K562 (cell line): ENCODE results near the gene RALY. TPM values are rescaled to one million over a fixed set of nuclear protein-coding genes. Genes with fewer than 3 reads are reported as not detected.

ENCODE experiments used
- ATAC-seq: fragments of 200-7000 bp; cut with Tn5 transposase; 3 replicates; pipeline ENCODE4 v1.9.1; 2020; ENCODE audit warnings: moderate library complexity
- BruUV-seq: library from RNA; stranded (reverse); fragments of 400-500 nt; replicated peaks from 2 replicates; lab custom pipeline; 2021; lab: Mats Ljungman, UMichigan
- CTCF ChIA-PET: fragments of 300-600 bp; formaldehyde crosslinking; extraction: SDS; loops from one replicate; lab custom pipeline; 2021; ENCODE audit warnings: low intra/inter-chr PET ratio; lab: Yijun Ruan, JAX
- POLR2A ChIA-PET: fragments of 300-600, 350-650 bp; sonication (Branson Sonifier 250); formaldehyde crosslinking; extraction: SDS; loops from one replicate; lab custom pipeline; 2021; ENCODE audit warnings: antibody characterized with exemption, inconsistent platforms; lab: Yijun Ruan, JAX
- DNase-seq, 4 experiments: peaks; one replicate each; pipeline versions ENCODE4 v3.0.0 to v3.0.0-alpha.2; 2011 to 2018; ENCODE audit warnings: low spot score in 3 of 4, mixed read lengths in 3 of 4; ENCODE audit errors: extremely low read depth in 1 of 4
- FAIRE-seq: peaks from 2 replicates; lab custom pipeline; 2011; peaks lifted over from hg19 to GRCh38; lab: Jason Lieb, UNC
- H2AFZ ChIP-seq: 2 replicates; pipeline ENCODE4 v1.6.0; 2011; ENCODE audit warnings: low read depth, low read length, control low read depth, inconsistent platforms
- H3K27ac ChIP-seq: fragments of 200-600 bp; 3 replicates; pipeline ENCODE4 v1.8.0; 2011; ENCODE audit warnings: low read depth, mild to moderate bottlenecking, control low read depth, inconsistent platforms, low read length, moderate library complexity, mixed read lengths; ENCODE audit errors: extremely low read depth
- H3K27me3 ChIP-seq, 2 experiments: fragments of 300-600 bp in 1 of 2; 2 replicates in 1 of 2; 3 replicates in 1 of 2; pipeline versions ENCODE4 v1.6.0 to v1.8.0; 2011; ENCODE audit warnings: inconsistent platforms in 2 of 2, low read length in 2 of 2, mild to moderate bottlenecking in 1 of 2, mixed read lengths in 1 of 2, moderate library complexity in 1 of 2; ENCODE audit not compliant: control insufficient read depth in 2 of 2, insufficient read depth in 2 of 2
- H3K36me3 ChIP-seq: fragments of 300-600 bp; 3 replicates; pipeline ENCODE4 v1.8.0; 2011; ENCODE audit warnings: mild to moderate bottlenecking, low read length, inconsistent platforms; ENCODE audit not compliant: control insufficient read depth, insufficient read depth
- H3K4me1 ChIP-seq, 2 experiments: fragments of 200-600 bp in 1 of 2; replicated peaks in 1 of 2; 2 replicates in 1 of 2; 3 replicates in 1 of 2; pipeline versions ENCODE4 v1.5.1 to v1.8.0; 2011; ENCODE audit warnings: inconsistent platforms in 2 of 2, low read length in 2 of 2, mild to moderate bottlenecking in 1 of 2, mixed read lengths in 1 of 2, moderate library complexity in 1 of 2; ENCODE audit not compliant: control insufficient read depth in 2 of 2, insufficient read depth in 2 of 2
- H3K4me2 ChIP-seq: 2 replicates; pipeline ENCODE4 v1.6.1; 2011; ENCODE audit warnings: low read length, control low read depth, inconsistent platforms, mixed read lengths; ENCODE audit not compliant: insufficient read depth
- H3K4me3 ChIP-seq: fragments of 200-600 bp; sonication (generic), shearing (Covaris generic); 2 replicates; pipeline ENCODE4 v1.5.1; 2016; ENCODE audit warnings: control low read depth, inconsistent platforms
- H3K79me2 ChIP-seq: fragments of 200-600 bp; 3 replicates; pipeline ENCODE4 v1.8.0; 2011; ENCODE audit warnings: low read length, inconsistent platforms; ENCODE audit not compliant: control insufficient read depth, insufficient read depth
- H3K9ac ChIP-seq, 2 experiments: 2 replicates each; pipeline versions ENCODE4 v1.6.0 to v1.6.1; 2011; ENCODE audit warnings: low read depth in 2 of 2, low read length in 2 of 2, control low read depth in 1 of 2, inconsistent platforms in 1 of 2, mild to moderate bottlenecking in 1 of 2, mixed read lengths in 1 of 2; ENCODE audit not compliant: insufficient read depth in 1 of 2
- H3K9me1 ChIP-seq: one replicate; pipeline ENCODE4 v1.6.0; 2011; ENCODE audit warnings: inconsistent platforms, mild to moderate bottlenecking, low read length, moderate library complexity; ENCODE audit not compliant: control insufficient read depth, insufficient read depth
- H3K9me3 ChIP-seq: replicated peaks from 2 replicates; pipeline ENCODE4 v1.5.1; 2011; ENCODE audit warnings: low read depth, low read length, inconsistent platforms; ENCODE audit not compliant: control insufficient read depth, insufficient read depth
- H4K20me1 ChIP-seq: replicated peaks from 2 replicates; pipeline ENCODE4 v1.6.1; 2011; ENCODE audit warnings: low read length, inconsistent platforms, mixed read lengths; ENCODE audit not compliant: control insufficient read depth, insufficient read depth
- CREB3 ChIP-seq: fragments of 450-650 bp; conservative IDR thresholded peaks from 2 replicates; pipeline ENCODE4 v1.6.1; 2016; ENCODE audit warnings: missing genetic modification characterization, low read depth, mild to moderate bottlenecking, missing compliant biosample characterization, moderate library complexity
- DLX4 ChIP-seq: fragments of 250-450 bp; sonication (Bioruptor Pico); IDR thresholded peaks from 2 replicates; pipeline ENCODE4 v1.6.1; 2021; ENCODE audit warnings: mild to moderate bottlenecking
- EP300 ChIP-seq: IDR thresholded peaks from 2 replicates; pipeline ENCODE4 v1.6.1; 2012; ENCODE audit warnings: low read length, improper control_type of control experiment
- MCM5 ChIP-seq: fragments of 450-650 bp; IDR thresholded peaks from 2 replicates; pipeline ENCODE4 v1.6.1; 2016; ENCODE audit warnings: low read depth
- MEF2A ChIP-seq: IDR thresholded peaks from 2 replicates; pipeline ENCODE4 v1.6.1; 2011; ENCODE audit warnings: low read depth, mild to moderate bottlenecking, low read length, moderate library complexity; ENCODE audit not compliant: control insufficient read depth
- MITF ChIP-seq: IDR thresholded peaks from 2 replicates; pipeline ENCODE4 v1.6.1; 2014; ENCODE audit warnings: antibody characterized with exemption
- ZKSCAN8 ChIP-seq: fragments of 200-800 bp; sonication (Bioruptor generic); IDR thresholded peaks from 2 replicates; pipeline ENCODE4 v1.6.1; 2016; ENCODE audit warnings: missing genetic modification characterization, missing compliant biosample characterization
- ZNF140 ChIP-seq: fragments of 250-450 bp; sonication (Bioruptor Pico); IDR thresholded peaks from 2 replicates; pipeline ENCODE4 v1.8.0; 2021; ENCODE audit warnings: moderate library complexity, mild to moderate bottlenecking, inconsistent platforms
- WGBS: fragments of 100-300 bp; shearing (Covaris generic); methylation state at CpG from one replicate; pipeline ENCODE4 v1.1.6; 2016; ENCODE audit warnings: low coverage, mixed read lengths; ENCODE audit not compliant: insufficient coverage; ENCODE audit errors: missing lambda C conversion rate; 5-methylcytosine and 5-hydroxymethylcytosine counted together
- in situ Hi-C: fragments of 300-500 bp; cut with MboI; formaldehyde crosslinking; loops from 4 replicates; pipeline ENCODE4 v1.15.0; 2018; ENCODE audit warnings: inconsistent platforms, mixed read lengths
- intact Hi-C: fragments of 100-400 bp; cut with micrococcal nuclease; formaldehyde crosslinking; loops from 2 replicates; pipeline ENCODE4 v1.14.2; 2022
- polyA plus RNA-seq, 8 experiments: library from polyadenylated mRNA; depleted of rRNA in 4 of 8; stranded (reverse) in 5 of 8; unstranded in 3 of 8; fragments of >200 nt; fragmentation: Nextera tagmentation in 2 of 8; fragmentation: Illumina TruSeq in 1 of 8; extraction: Ambion mirVana in 2 of 8; extraction: Trizol in 1 of 8; gene quantifications; 2 replicates each; pipeline versions ENCODE4 v1.2.1 to v1.2.3, GENCODE V29; 2011 to 2014; ENCODE audit warnings: inconsistent platforms in 1 of 8, missing spikeins in 1 of 8
- total RNA-seq, 7 experiments: library from RNA; depleted of rRNA in 6 of 7; stranded (reverse); fragments of >200 nt in 6 of 7; fragmentation: Illumina TruSeq in 2 of 7; extraction: Trizol in 2 of 7; gene quantifications; 2 replicates each; pipeline versions ENCODE4 v1.2.1 to v1.2.3, GENCODE V29; 2011 to 2021; ENCODE audit warnings: low replicate concordance in 1 of 7

RALY gene
- total and polyA plus RNA-seq, 9 of the 15 experiments (the other 6 are each of a cell fraction or from before 2014, with no cell fraction given), result 0.80 to 207 (median 128) TPM

GRCh38 chr20:34111702-34112599 lies 118.2 kb downstream of the RALY start, which contains the start of gene EIF2S2:
Gene EIF2S2 (minus strand): TSS chr20:34112243. CDS start chr20:34112110, 133 bp downstream.
- under 1% methylated on average over 65 of the region's 81 CpGs for WGBS
- Histone ChIP-seq H3K4me2 (peak within 1 kb of the TSS; percentile 99), H3K9me1 (peaks cover 4% of the 10 kb centered on the region), H3K79me2 (peaks cover 52% of the 10 kb centered on the region), H3K27me3 (no peaks in the 10 kb centered on the region), H3K4me3 (peak within 1 kb of the TSS; percentile 99), H3K27ac (peak within 1 kb of the TSS; percentile 99), H3K4me1 (peaks cover 18 to 21% of the 10 kb centered on the region in 2 experiments; a peak in 4 of 5 replicates), H3K9ac (peak within 1 kb of the TSS; percentile 100), H4K20me1 (peaks cover 43% of the 10 kb centered on the region), H3K9me3 (no peaks in the 10 kb centered on the region), H3K36me3 (peaks cover 43% of the 10 kb centered on the region), H2AFZ (peak within 1 kb of the TSS; percentile 94)
- ChIA-PET POLR2A (interaction anchor here (0.5 to 2.8 kb wide), 27 partner anchors 10 to 709 kb away, joined by 3 to 32 read pairs (median 4); partner anchors contain the start of genes CHMP4B and RALY), CTCF (interaction anchor here (1.0 kb wide), 1 partner anchor 179 kb away, joined by 3 read pairs; no protein-coding TSS in a partner anchor)
- ATAC-seq (peak; percentile 91), DNase-seq (peak; percentile 92 to 100 (median 94)), FAIRE-seq (peak; percentile 95)
- TSS peak; percentile 45 for BruUV-seq
- intact Hi-C loops, result loop anchor here (2.0 kb wide), 1 partner anchor 119 kb away; the partner anchor contains the start of gene RALY
- in situ Hi-C loops, result no loop called here
- TF ChIP-seq ZNF140 (CRISPR knock-in tag) (no peak), MITF (no peak), ZKSCAN8 (CRISPR knock-in tag) (no peak), DLX4 (CRISPR knock-in tag) (no peak), CREB3 (no peak; the same call in 1 of the 2 replicates), MCM5 (no peak), MEF2A (no peak), EP300 (peak; percentile 16; the same call in 1 of the 2 replicates)
